Activated CD8-positive, alpha-beta T cell treated with anti-CD3 and anti-CD28 coated beads, Interleukin-2, amount 10 ng/mL, durations not matched to agents 7 days and 5 days (primary cell): ENCODE measurements around the gene GREB1. TPM values are rescaled to one million over a fixed set of nuclear protein-coding genes. Genes with fewer than 3 reads are reported as not detected.

Source experiments
- ATAC-seq: fragments of 150-1000 bp; cut with Tn5 transposase; one replicate; pipeline ENCODE4 v1.10.0; 2021; ENCODE audit warnings: moderate library complexity
- CTCF ChIA-PET: fragments of 350-600 bp; sonication (Branson Sonifier 250); formaldehyde crosslinking; loops from one replicate; lab custom pipeline; 2021; ENCODE audit warnings: antibody characterized with exemption; lab: Charles Lee
- POLR2A ChIA-PET: fragments of 350-600 bp; sonication (Branson Sonifier 250); formaldehyde crosslinking; loops from one replicate; lab custom pipeline; 2021; ENCODE audit warnings: antibody characterized with exemption; lab: Charles Lee
- DNase-seq: peaks from one replicate; pipeline ENCODE4 v3.0.0-alpha.2; 2020
- H3K27ac Mint-ChIP-seq: one replicate; pipeline ENCODE4 v1.8.0; 2021; ENCODE audit warnings: mild to moderate bottlenecking, mixed read lengths
- H3K27me3 Mint-ChIP-seq: one replicate; pipeline ENCODE4 v1.8.0; 2021; ENCODE audit warnings: low read depth, mixed read lengths
- H3K36me3 Mint-ChIP-seq: one replicate; pipeline ENCODE4 v1.8.0; 2021; ENCODE audit warnings: low read depth, mixed read lengths
- H3K4me1 Mint-ChIP-seq: one replicate; pipeline ENCODE4 v1.8.0; 2021; ENCODE audit warnings: low read depth, mixed read lengths
- H3K4me3 Mint-ChIP-seq: one replicate; pipeline ENCODE4 v1.8.0; 2021; ENCODE audit warnings: mild to moderate bottlenecking, mixed read lengths
- H3K9me3 Mint-ChIP-seq: one replicate; pipeline ENCODE4 v1.8.0; 2022; ENCODE audit warnings: mixed read lengths; ENCODE audit not compliant: insufficient read depth
- total RNA-seq, 2 experiments: library from RNA; stranded (reverse); gene quantifications; one replicate each; pipeline ENCODE4 v1.2.3, GENCODE V29; 2021

The GREB1 gene
- total RNA-seq, 2 experiments from 2014 or later, result 0.42 to 0.68 TPM

- DNase-seq, result no peak
- CTCF ChIA-PET, result no interaction called here
- Mint-ChIP-seq H3K27me3 (peaks cover 37% of the 10 kb centered on the region), H3K4me1 (peaks cover 4% of the 10 kb centered on the region), H3K27ac (no peak overlapping the region), H3K9me3 (no peaks in the 10 kb centered on the region), H3K4me3 (no peak overlapping the region), H3K36me3 (no peaks in the 10 kb centered on the region)
- POLR2A ChIA-PET, result no interaction called here
- ATAC-seq, result no peak
Observed at GRCh38 chr2:11674983-11675382, 141.1 kb downstream of the GREB1 start.

- no peaks in the 10 kb centered on the region for H3K9me3 Mint-ChIP-seq
- no peak overlapping the region for H3K27ac Mint-ChIP-seq
- no peak overlapping the region for H3K4me3 Mint-ChIP-seq
- ATAC-seq (no peak), DNase-seq (no peak)
- no peaks in the 10 kb centered on the region for H3K36me3 Mint-ChIP-seq
- ChIA-PET CTCF (no interaction called here), POLR2A (no interaction called here)
- H3K27me3 Mint-ChIP-seq, result peaks cover 31% of the 10 kb centered on the region
- H3K4me1 Mint-ChIP-seq, result peaks cover 4% of the 10 kb centered on the region
Observed at GRCh38 chr2:11675423-11676112, 141.7 kb downstream of the GREB1 start.

- H3K4me3 Mint-ChIP-seq, result no peak overlapping the region
Observed at GRCh38 chr2:11676640-11677039, 142.8 kb downstream of the GREB1 start.

GRCh38 chr2:11677136-11678055 is 143.6 kb downstream of the GREB1 start:
- ATAC-seq, result no peak
- no peaks in the 10 kb centered on the region for H3K36me3 Mint-ChIP-seq
- no peak overlapping the region for H3K4me3 Mint-ChIP-seq
- ChIA-PET CTCF (interaction anchor here (0.5 kb wide), 1 partner anchor 16 kb away, joined by 3 read pairs; no protein-coding TSS in a partner anchor), POLR2A (no interaction called here)
- DNase-seq, result no peak
- H3K9me3 Mint-ChIP-seq, result no peaks in the 10 kb centered on the region
- peaks cover 8% of the 10 kb centered on the region for H3K4me1 Mint-ChIP-seq
- H3K27me3 Mint-ChIP-seq, result peaks cover 31% of the 10 kb centered on the region
- no peak overlapping the region for H3K27ac Mint-ChIP-seq

More at GRCh38 chr2:11676640-11677039, 142.8 kb downstream of the GREB1 start:
- POLR2A ChIA-PET, result no interaction called here
- H3K27me3 Mint-ChIP-seq, result peaks cover 31% of the 10 kb centered on the region
- H3K27ac Mint-ChIP-seq, result no peak overlapping the region
- DNase-seq, result no peak
- no peaks in the 10 kb centered on the region for H3K9me3 Mint-ChIP-seq
- no peak for ATAC-seq
- H3K4me1 Mint-ChIP-seq, result peaks cover 4% of the 10 kb centered on the region
- H3K36me3 Mint-ChIP-seq, result no peaks in the 10 kb centered on the region
- CTCF ChIA-PET, result interaction anchor here (0.5 kb wide), 1 partner anchor 16 kb away, joined by 3 read pairs; no protein-coding TSS in a partner anchor

- no peak for DNase-seq
- Mint-ChIP-seq H3K4me1 (peaks cover 7% of the 10 kb centered on the region), H3K27ac (no peak overlapping the region), H3K4me3 (no peak overlapping the region), H3K9me3 (no peaks in the 10 kb centered on the region), H3K36me3 (no peaks in the 10 kb centered on the region), H3K27me3 (peaks cover 33% of the 10 kb centered on the region)
- CTCF ChIA-PET, result no interaction called here
- POLR2A ChIA-PET, result no interaction called here
- no peak for ATAC-seq
Observed at GRCh38 chr2:11678306-11678960, 144.6 kb downstream of the GREB1 start.

GRCh38 chr2:11679016-11679415 is 145.2 kb downstream of the GREB1 start:
- no peaks in the 10 kb centered on the region for H3K9me3 Mint-ChIP-seq
- peaks cover 7% of the 10 kb centered on the region for H3K4me1 Mint-ChIP-seq
- ChIA-PET POLR2A (no interaction called here), CTCF (no interaction called here)
- DNase-seq (no peak), ATAC-seq (no peak)
- H3K27me3 Mint-ChIP-seq, result peaks cover 31% of the 10 kb centered on the region
- H3K4me3 Mint-ChIP-seq, result no peak overlapping the region
- H3K27ac Mint-ChIP-seq, result no peak overlapping the region
- no peaks in the 10 kb centered on the region for H3K36me3 Mint-ChIP-seq

GRCh38 chr2:11679486-11680181 is 145.8 kb downstream of the GREB1 start:
- peaks cover 31% of the 10 kb centered on the region for H3K27me3 Mint-ChIP-seq
- DNase-seq (no peak), ATAC-seq (no peak)
- H3K27ac Mint-ChIP-seq, result no peak overlapping the region
- POLR2A ChIA-PET, result interaction anchor here (0.6 kb wide), 1 partner anchor 56 kb away, joined by 3 read pairs; no protein-coding TSS in a partner anchor
- H3K9me3 Mint-ChIP-seq, result no peaks in the 10 kb centered on the region
- CTCF ChIA-PET, result interaction anchor here (1.3 to 1.6 kb wide), 2 partner anchors 13 kb away, joined by 3 to 4 read pairs; no protein-coding TSS in a partner anchor
- no peak overlapping the region for H3K4me3 Mint-ChIP-seq
- no peaks in the 10 kb centered on the region for H3K36me3 Mint-ChIP-seq
- peaks cover 7% of the 10 kb centered on the region for H3K4me1 Mint-ChIP-seq

- Mint-ChIP-seq H3K9me3 (no peaks in the 10 kb centered on the region), H3K27me3 (peaks cover 36% of the 10 kb centered on the region), H3K27ac (no peak overlapping the region), H3K4me3 (no peak overlapping the region), H3K4me1 (peaks cover 7% of the 10 kb centered on the region), H3K36me3 (no peaks in the 10 kb centered on the region)
- ChIA-PET POLR2A (interaction anchor here (0.6 to 0.7 kb wide), 2 partner anchors 55 to 1372 kb away, joined by 3 read pairs; no protein-coding TSS in a partner anchor), CTCF (interaction anchor here (1.3 to 13.7 kb wide), 4 partner anchors 13 to 98 kb away, joined by 3 to 138 read pairs (median 4); no protein-coding TSS in a partner anchor)
- DNase-seq, result no peak
- ATAC-seq, result no peak
Observed at GRCh38 chr2:11680182-11680900, 146.5 kb downstream of the GREB1 start.

GRCh38 chr2:11680901-11681721 is 147.3 kb downstream of the GREB1 start:
- Mint-ChIP-seq H3K27me3 (peaks cover 35% of the 10 kb centered on the region), H3K9me3 (no peaks in the 10 kb centered on the region), H3K4me3 (no peak overlapping the region), H3K36me3 (no peaks in the 10 kb centered on the region), H3K27ac (no peak overlapping the region), H3K4me1 (peaks cover 7% of the 10 kb centered on the region)
- ChIA-PET CTCF (interaction anchor here (1.3 to 13.7 kb wide), 5 partner anchors 12 to 98 kb away, joined by 3 to 138 read pairs (median 4); no protein-coding TSS in a partner anchor), POLR2A (interaction anchor here (0.7 to 1.1 kb wide), 2 partner anchors 73 to 1371 kb away, joined by 3 to 4 read pairs; no protein-coding TSS in a partner anchor)
- DNase-seq (no peak), ATAC-seq (no peak)
